ENCODE data around the gene MPHOSPH8.
"Not testable (repeated sequence)": the region's sequence is repeated elsewhere in the genome, so short reads cannot be mapped to it uniquely, and the experiment has no call there.

MPHOSPH8 gene

GRCh38 chr13:19674898-19675297, 41.4 kb downstream of the MPHOSPH8 start:
- DNase-seq (ENCODE audit: insufficient read length, low spot score) (no peak), FAIRE-seq (no peak)
- TF ChIP-seq POLR2A (IDR thresholded peaks at IDR 0.05; ENCODE audit: low read depth, low read length): no peak; the same call in 1 of the 2 replicates
- no peak for TF ChIP-seq TAF1 (IDR thresholded peaks at IDR 0.05; ENCODE audit: low read depth, low read length)
- TF ChIP-seq POU2F2 (IDR thresholded peaks at IDR 0.05; ENCODE audit: low read depth, low read length): no peak
- no peak for TF ChIP-seq SPI1 (IDR thresholded peaks at IDR 0.05; ENCODE audit: low read depth, low read length)
- no peak for TF ChIP-seq POLR2AphosphoS5 (IDR thresholded peaks at IDR 0.05; ENCODE audit: low read depth, low read length)
- no peak for TF ChIP-seq PAX5 (IDR thresholded peaks at IDR 0.05; ENCODE audit: insufficient read depth, low read length, severe bottlenecking)

- DNase-seq (ENCODE audit: insufficient read length, low spot score): no peak
- TF ChIP-seq SPI1 (IDR thresholded peaks at IDR 0.05; ENCODE audit: low read depth, low read length) (no peak), POLR2AphosphoS5 (IDR thresholded peaks at IDR 0.05; ENCODE audit: low read depth, low read length) (no peak), TAF1 (IDR thresholded peaks at IDR 0.05; ENCODE audit: low read depth, low read length) (no peak), POU2F2 (IDR thresholded peaks at IDR 0.05; ENCODE audit: low read depth, low read length) (no peak)
- no peak for FAIRE-seq
These were observed 42.7 kb downstream of the MPHOSPH8 start for GRCh38 chr13:19676168-19676567.

- no peak for DNase-seq (ENCODE audit: insufficient read length, low spot score)
- no peak for TF ChIP-seq POLR2AphosphoS5 (IDR thresholded peaks at IDR 0.05; ENCODE audit: low read depth, low read length)
- no peak for TF ChIP-seq TAF1 (IDR thresholded peaks at IDR 0.05; ENCODE audit: low read depth, low read length)
- TF ChIP-seq POU2F2 (IDR thresholded peaks at IDR 0.05; ENCODE audit: low read depth, low read length): no peak
- TF ChIP-seq PAX5 (IDR thresholded peaks at IDR 0.05; ENCODE audit: insufficient read depth, low read length, severe bottlenecking): no peak
- no peak for TF ChIP-seq POLR2A (IDR thresholded peaks at IDR 0.05; ENCODE audit: low read depth, low read length)
- no peak for TF ChIP-seq SPI1 (IDR thresholded peaks at IDR 0.05; ENCODE audit: low read depth, low read length)
- no peak for FAIRE-seq
These were observed 47.3 kb downstream of the MPHOSPH8 start for GRCh38 chr13:19680751-19681150.

- DNase-seq (ENCODE audit: insufficient read length, low spot score) (no peak), FAIRE-seq (no peak)
- TF ChIP-seq TAF1 (IDR thresholded peaks at IDR 0.05; ENCODE audit: low read depth, low read length) (no peak), POU2F2 (IDR thresholded peaks at IDR 0.05; ENCODE audit: low read depth, low read length) (no peak), POLR2AphosphoS5 (IDR thresholded peaks at IDR 0.05; ENCODE audit: low read depth, low read length) (no peak), PAX5 (IDR thresholded peaks at IDR 0.05; ENCODE audit: insufficient read depth, low read length, severe bottlenecking) (no peak), POLR2A (IDR thresholded peaks at IDR 0.05; ENCODE audit: low read depth, low read length) (no peak), SPI1 (IDR thresholded peaks at IDR 0.05; ENCODE audit: low read depth, low read length) (no peak)
These were observed 48.1 kb downstream of the MPHOSPH8 start for GRCh38 chr13:19681517-19681916.

- FAIRE-seq: no peak
- no peak for TF ChIP-seq POLR2A (IDR thresholded peaks at IDR 0.05; ENCODE audit: low read depth, low read length)
- no peak for TF ChIP-seq POU2F2 (IDR thresholded peaks at IDR 0.05; ENCODE audit: low read depth, low read length)
- TF ChIP-seq POLR2AphosphoS5 (IDR thresholded peaks at IDR 0.05; ENCODE audit: low read depth, low read length): no peak
- no peak for TF ChIP-seq PAX5 (IDR thresholded peaks at IDR 0.05; ENCODE audit: insufficient read depth, low read length, severe bottlenecking)
- no peak for TF ChIP-seq SPI1 (IDR thresholded peaks at IDR 0.05; ENCODE audit: low read depth, low read length)
- no peak for TF ChIP-seq TAF1 (IDR thresholded peaks at IDR 0.05; ENCODE audit: low read depth, low read length)
- DNase-seq (ENCODE audit: insufficient read length, low spot score): no peak
These were observed 51.6 kb downstream of the MPHOSPH8 start for GRCh38 chr13:19685034-19685433.

GRCh38 chr13:19685437-19685836, 52.0 kb downstream of the MPHOSPH8 start:
- TF ChIP-seq PAX5 (IDR thresholded peaks at IDR 0.05; ENCODE audit: insufficient read depth, low read length, severe bottlenecking) (no peak), POLR2A (IDR thresholded peaks at IDR 0.05; ENCODE audit: low read depth, low read length) (no peak), TAF1 (IDR thresholded peaks at IDR 0.05; ENCODE audit: low read depth, low read length) (no peak), SPI1 (IDR thresholded peaks at IDR 0.05; ENCODE audit: low read depth, low read length) (no peak), POU2F2 (IDR thresholded peaks at IDR 0.05; ENCODE audit: low read depth, low read length) (no peak), POLR2AphosphoS5 (IDR thresholded peaks at IDR 0.05; ENCODE audit: low read depth, low read length) (no peak)
- no peak for DNase-seq (ENCODE audit: insufficient read length, low spot score)
- peak; percentile 45 for FAIRE-seq

GRCh38 chr13:19691447-19691846, 58.0 kb downstream of the MPHOSPH8 start:
- not testable (repeated sequence) for DNase-seq (ENCODE audit: insufficient read length, low spot score); FAIRE-seq

GRCh38 chr13:19695428-19695827, 62.0 kb downstream of the MPHOSPH8 start:
- DNase-seq (ENCODE audit: insufficient read length, low spot score) (no peak), FAIRE-seq (no peak)
- TF ChIP-seq SPI1 (IDR thresholded peaks at IDR 0.05; ENCODE audit: low read depth, low read length) (no peak), PAX5 (IDR thresholded peaks at IDR 0.05; ENCODE audit: insufficient read depth, low read length, severe bottlenecking) (no peak), TAF1 (IDR thresholded peaks at IDR 0.05; ENCODE audit: low read depth, low read length) (no peak), POLR2A (IDR thresholded peaks at IDR 0.05; ENCODE audit: low read depth, low read length) (no peak), POLR2AphosphoS5 (IDR thresholded peaks at IDR 0.05; ENCODE audit: low read depth, low read length) (no peak), POU2F2 (IDR thresholded peaks at IDR 0.05; ENCODE audit: low read depth, low read length) (no peak)

- FAIRE-seq (no peak), DNase-seq (ENCODE audit: insufficient read length, low spot score) (no peak)
- no peak for TF ChIP-seq POLR2AphosphoS5 (IDR thresholded peaks at IDR 0.05; ENCODE audit: low read depth, low read length)
- TF ChIP-seq POLR2A (IDR thresholded peaks at IDR 0.05; ENCODE audit: low read depth, low read length): no peak
- TF ChIP-seq POU2F2 (IDR thresholded peaks at IDR 0.05; ENCODE audit: low read depth, low read length): no peak
- no peak for TF ChIP-seq TAF1 (IDR thresholded peaks at IDR 0.05; ENCODE audit: low read depth, low read length)
- no peak for TF ChIP-seq PAX5 (IDR thresholded peaks at IDR 0.05; ENCODE audit: insufficient read depth, low read length, severe bottlenecking)
- TF ChIP-seq SPI1 (IDR thresholded peaks at IDR 0.05; ENCODE audit: low read depth, low read length): no peak
These were observed 62.4 kb downstream of the MPHOSPH8 start for GRCh38 chr13:19695829-19696228.

- DNase-seq (ENCODE audit: insufficient read length, low spot score): not testable (repeated sequence)
- peak; percentile 80 for FAIRE-seq
These were observed 67.5 kb downstream of the MPHOSPH8 start for GRCh38 chr13:19700963-19701362.

GRCh38 chr13:19701619-19702018, 68.2 kb downstream of the MPHOSPH8 start:
- not testable (repeated sequence) for FAIRE-seq; DNase-seq (ENCODE audit: insufficient read length, low spot score)

- not testable (repeated sequence) for DNase-seq (ENCODE audit: insufficient read length, low spot score); FAIRE-seq
These were observed 70.8 kb downstream of the MPHOSPH8 start for GRCh38 chr13:19704256-19704655.

GRCh38 chr13:19709039-19709438, 75.6 kb downstream of the MPHOSPH8 start:
- DNase-seq (ENCODE audit: insufficient read length, low spot score); FAIRE-seq: not testable (repeated sequence)

- not testable (repeated sequence) for FAIRE-seq
These were observed 76.3 kb downstream of the MPHOSPH8 start for GRCh38 chr13:19709782-19710181.

More at GRCh38 chr13:19709782-19710181, 76.3 kb downstream of the MPHOSPH8 start:
- not testable (repeated sequence) for DNase-seq (ENCODE audit: insufficient read length, low spot score)
